A673 (cell line): Measurements from ENCODE around the gene FARP1.

Source experiments
- CTCF ChIP-seq: fragments of 300-800, 200-600 bp; sonication (generic); conservative IDR thresholded peaks from 2 replicates; pipeline ENCODE4 v1.5.1; 2017; ENCODE audit warnings: low read depth, mild to moderate bottlenecking, antibody characterized with exemption, low read length, moderate library complexity, mixed read lengths
- EZH2 ChIP-seq: fragments of 200-600 bp; sonication (generic); IDR thresholded peaks from 2 replicates; pipeline ENCODE4 v1.6.1; 2017; ENCODE audit warnings: borderline replicate concordance, low read depth, mild to moderate bottlenecking, mixed read lengths, antibody characterized with exemption, low read length; ENCODE audit not compliant: poor library complexity, severe bottlenecking

- TF ChIP-seq CTCF, result peak; percentile 77
- no peak for TF ChIP-seq EZH2
Measured at GRCh38 chr13:98447881-98448641, 305.2 kb downstream of the FARP1 start.
